Embryonic facial prominence (tissue), 1 donor: ENCODE results near the gene E2F3.
"Not testable (repeated sequence)": the region's sequence is repeated elsewhere in the genome, so short reads cannot be mapped to it uniquely, and the experiment has no call there.

Source experiments
- DNase-seq: peaks from one replicate; pipeline ENCODE4 v3.0.0-alpha.2; 2016; ENCODE audit errors: extremely low spot score

The E2F3 gene

DNA sequence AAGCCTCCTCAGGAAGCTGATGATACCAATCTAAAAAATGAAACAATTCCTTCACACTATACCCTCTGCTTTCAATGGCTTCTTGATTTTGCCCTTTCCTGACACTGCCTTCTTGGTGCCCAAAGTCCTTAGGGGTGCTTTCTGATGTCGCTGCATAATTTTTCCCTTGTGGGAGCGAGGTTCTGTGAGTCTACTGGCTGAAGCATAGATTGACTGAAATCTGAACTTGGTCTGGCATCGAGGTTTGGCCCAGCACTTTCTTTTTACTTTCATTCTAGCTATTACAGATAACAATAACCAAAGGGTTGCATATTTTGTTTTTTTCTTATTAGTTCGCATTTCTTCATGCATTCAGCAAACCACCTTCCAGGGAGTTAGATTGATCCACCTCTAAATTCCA lies 65.8 kb downstream of the E2F3 start:
- no peak for DNase-seq

DNA sequence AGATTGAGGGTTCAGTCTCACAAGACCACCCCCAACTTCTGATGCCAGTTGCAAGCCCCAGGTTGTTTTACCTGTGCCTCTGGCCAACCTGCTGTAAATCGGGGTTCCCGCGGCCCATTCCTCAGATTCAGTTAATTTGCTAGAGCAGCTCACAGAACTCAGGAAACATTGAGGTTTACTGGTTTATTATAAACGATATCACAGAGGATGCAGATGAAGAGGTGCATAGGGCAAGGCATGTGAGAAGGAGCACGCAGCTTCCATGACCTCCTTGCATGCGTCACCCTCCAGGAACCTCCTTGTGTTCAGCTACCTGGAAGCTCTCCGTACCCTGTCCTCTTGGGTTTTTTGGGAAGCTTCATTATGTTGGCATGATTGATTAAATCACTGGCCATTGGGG lies 66.5 kb downstream of the E2F3 start:
- DNase-seq: no peak

- no peak for DNase-seq
Measured at GRCh38 chr6:20472748-20473147, 71.1 kb downstream of the E2F3 start.

GRCh38 chr6:20473518-20473917 lies 71.8 kb downstream of the E2F3 start:
- DNase-seq: no peak

GRCh38 chr6:20474874-20475542 lies 73.3 kb downstream of the E2F3 start:
- no peak for DNase-seq

DNA sequence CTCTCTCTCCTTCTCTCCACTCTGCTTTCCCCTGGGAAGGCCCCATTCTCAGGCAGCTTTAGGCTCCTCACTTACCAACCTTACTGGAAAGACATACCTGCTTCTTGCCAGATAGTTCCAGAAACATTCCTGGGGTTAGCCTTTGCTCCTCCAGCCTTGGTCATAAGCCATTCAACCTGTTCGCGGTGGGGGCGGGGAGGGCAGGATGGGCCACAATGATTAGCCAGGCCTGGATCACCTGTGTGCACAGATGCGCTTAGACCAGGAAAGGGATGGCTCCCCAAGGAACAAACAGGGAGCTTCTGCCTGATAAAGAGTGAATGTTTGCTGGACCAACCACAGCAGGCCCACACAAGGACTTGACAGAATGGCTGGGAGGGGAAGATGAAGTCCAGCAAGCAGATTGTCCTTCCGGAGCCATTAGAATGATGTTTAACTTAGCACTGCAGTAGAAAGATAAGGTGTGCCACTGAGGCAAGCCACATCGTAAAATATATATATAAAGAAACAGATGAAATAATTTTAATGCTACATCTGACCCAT lies 74.9 kb downstream of the E2F3 start:
- no peak for DNase-seq

DNA sequence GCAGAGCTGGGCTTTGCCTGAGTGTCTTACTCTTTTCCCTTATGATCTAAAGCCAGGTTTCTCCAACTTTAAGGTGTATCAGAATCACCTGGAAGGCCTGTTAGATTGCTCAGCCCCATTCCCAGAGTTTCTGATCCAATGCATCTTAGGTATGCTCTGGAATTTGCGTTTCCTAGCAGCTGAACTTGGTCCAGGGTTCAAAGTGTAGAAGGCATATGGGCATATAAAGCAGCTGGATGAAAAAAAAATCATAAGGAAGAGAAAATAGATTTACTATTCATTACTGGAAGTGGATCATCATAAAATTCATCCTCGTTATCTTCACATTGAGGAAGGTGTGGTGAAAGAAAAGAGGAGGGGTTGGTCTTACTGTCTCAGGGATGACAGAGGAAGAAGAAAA lies 75.8 kb downstream of the E2F3 start:
- no peak for DNase-seq

DNA sequence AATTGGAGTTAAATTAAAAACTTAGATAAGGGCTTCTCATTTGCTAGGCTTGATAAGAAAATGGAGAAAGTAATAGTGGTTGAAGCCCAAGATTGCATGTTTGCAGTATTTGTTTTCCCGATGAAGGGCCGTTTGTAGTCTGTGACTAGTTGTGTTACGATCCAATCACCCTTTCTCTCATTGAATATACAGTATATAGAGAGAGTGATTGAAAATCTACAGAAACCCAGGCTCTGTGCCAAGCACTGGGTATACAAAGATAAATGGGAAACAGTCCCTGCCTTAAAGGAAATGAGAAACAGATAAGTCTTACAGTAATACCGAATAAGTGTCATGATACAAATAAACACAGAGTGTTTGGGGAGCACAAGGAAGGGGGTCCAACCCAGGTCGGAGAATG lies 77.4 kb downstream of the E2F3 start:
- no peak for DNase-seq

DNA sequence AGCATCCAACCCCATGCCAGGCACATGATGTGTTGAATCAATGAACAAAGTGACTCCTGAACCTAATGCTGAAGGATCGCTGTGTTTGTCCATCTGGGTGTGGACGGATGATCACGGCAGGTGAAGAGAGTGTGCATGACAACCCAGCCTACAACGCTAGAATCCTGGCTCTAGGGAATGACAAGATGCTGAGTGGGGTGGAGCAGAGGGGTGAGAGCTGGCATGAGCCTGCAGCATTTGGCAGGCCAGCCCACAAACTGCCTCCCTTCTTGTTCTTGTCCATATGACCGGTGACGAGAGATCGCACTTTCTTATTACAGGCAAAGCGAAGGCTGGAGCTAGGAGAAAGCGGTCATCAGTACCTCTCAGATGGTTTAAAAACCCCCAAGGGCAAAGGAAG lies 77.8 kb downstream of the E2F3 start:
- no peak for DNase-seq

GRCh38 chr6:20481281-20481680 lies 79.6 kb downstream of the E2F3 start:
- DNase-seq: no peak

GRCh38 chr6:20483887-20484497 lies 82.3 kb downstream of the E2F3 start:
- no peak for DNase-seq

GRCh38 chr6:20486641-20487040 lies 85.0 kb downstream of the E2F3 start:
- DNase-seq: no peak

DNA sequence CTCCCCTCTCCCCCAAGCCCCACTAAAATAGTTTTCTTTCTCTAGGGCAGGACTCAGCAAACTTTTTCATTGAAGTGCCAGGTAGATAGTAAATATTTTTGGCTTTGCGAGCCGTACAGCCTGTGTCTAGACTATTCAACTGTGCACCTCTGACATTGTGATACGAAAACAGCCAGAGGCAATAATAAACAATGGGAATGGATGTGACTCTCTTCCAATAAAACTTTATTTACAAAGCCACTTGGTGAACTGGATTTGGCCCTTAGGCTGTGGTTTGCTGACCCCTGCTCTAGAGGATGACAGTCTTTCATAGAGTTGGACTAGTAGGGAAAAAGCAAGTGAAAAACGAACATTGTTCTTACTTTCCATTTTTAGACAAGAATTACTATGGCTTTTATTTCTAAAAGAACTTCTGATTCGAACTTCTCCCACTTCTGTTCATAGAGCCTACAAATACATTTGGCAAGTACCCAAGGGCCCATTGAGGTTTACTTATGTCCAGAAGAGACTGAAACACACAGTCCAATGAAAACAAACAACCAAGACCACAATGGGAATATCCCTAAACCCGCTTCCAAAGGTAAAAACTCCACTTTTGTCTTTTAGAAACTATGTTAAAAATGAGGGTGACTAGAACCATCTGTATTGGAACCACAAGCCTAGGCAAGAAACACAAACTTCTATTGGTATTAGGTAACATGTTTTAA lies 86.1 kb downstream of the E2F3 start:
- no peak for DNase-seq

DNA sequence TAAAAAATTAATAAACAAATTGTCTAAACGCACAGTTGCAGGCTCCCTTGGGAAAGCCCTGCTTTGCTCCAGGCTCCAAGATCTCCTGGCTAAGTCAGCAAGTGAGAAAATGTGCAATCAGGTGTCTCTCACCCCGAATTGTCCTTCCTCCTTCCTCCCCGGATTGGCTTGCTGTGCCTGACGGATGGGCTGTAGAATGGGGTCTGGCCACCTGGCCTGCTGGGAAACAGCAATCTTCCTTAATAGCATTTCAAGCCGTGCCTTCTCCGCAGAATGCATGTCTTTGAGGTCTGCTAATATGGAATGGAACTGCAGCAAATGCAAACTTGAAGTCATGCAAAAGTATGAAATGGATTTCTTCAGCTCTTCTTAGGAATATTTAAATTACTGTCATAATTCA lies 88.9 kb downstream of the E2F3 start:
- no peak for DNase-seq

DNA sequence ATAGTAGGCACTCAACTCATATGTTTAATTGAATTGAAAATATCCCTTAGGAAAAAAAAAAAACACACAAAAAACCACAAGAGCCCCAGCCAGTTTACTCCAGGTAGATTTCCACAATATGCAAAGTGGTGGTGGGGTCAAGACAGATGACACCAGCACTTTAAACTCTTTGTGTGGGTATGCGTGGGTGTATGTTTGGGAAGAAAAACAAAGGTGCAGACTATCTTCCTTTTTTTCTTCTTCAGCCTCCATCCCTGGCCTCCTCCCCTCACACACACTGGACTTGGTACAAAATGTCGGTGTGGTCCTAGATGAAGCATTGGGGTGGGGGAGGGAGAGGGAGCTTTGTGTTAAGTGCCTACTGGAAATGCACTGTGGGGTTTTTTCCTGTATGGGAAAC lies 90.4 kb downstream of the E2F3 start:
- DNase-seq: no peak

GRCh38 chr6:20497216-20498040 lies 95.7 kb downstream of the E2F3 start:
- no peak for DNase-seq

GRCh38 chr6:20498041-20498385 lies 96.3 kb downstream of the E2F3 start:
- no peak for DNase-seq

GRCh38 chr6:20509212-20509611 lies 107.5 kb downstream of the E2F3 start:
- no peak for DNase-seq

GRCh38 chr6:20511852-20512251 lies 110.2 kb downstream of the E2F3 start:
- no peak for DNase-seq

- DNase-seq: not testable (repeated sequence)
Measured at GRCh38 chr6:20525208-20525607, 123.5 kb downstream of the E2F3 start.

DNA sequence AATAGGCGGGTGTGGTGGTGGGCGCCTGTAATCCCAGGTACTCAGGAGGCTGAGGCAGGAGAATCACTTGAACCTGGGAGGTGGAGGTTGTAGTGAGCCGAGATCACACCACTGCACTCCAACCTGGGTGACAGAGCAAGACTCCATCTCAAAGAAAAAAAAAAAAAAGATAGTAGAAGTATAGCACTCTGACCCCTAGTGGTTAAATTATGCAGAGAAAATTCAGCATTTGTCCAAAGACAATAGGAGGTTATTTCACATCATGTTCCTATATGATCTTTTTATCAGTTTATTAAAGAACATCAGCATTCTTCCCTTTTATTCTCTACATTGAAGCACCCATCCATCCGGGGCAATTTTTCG lies 127.4 kb downstream of the E2F3 start:
- not testable (repeated sequence) for DNase-seq

DNA sequence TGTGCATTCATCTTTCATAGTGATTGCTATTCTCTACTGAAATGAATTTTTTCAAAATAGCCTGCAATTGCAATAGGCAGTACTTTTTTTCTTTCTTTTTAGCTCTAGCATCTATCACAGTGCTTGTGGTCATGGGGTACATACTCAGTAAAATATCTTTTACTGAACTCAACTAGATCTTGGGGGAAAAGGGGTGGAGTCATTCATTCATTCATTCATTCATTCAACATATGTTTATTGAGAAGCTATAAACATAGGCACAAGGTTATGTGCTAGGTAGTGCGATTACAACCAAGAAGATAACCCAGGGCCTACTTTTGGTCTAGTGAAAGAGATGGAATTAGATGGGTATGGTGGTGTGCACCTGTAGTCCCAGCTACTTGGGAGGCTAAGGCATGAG lies 131.2 kb downstream of the E2F3 start:
- DNase-seq: no peak
